Fibroblast of gingiva (primary cell): Measurements from ENCODE around the gene COL24A1.
"Not testable (repeated sequence)": the region's sequence is repeated elsewhere in the genome, so short reads cannot be mapped to it uniquely, and the experiment has no call there.

ENCODE experiments used
- DNase-seq: peaks from one replicate; pipeline ENCODE4 v3.0.0-alpha.2; 2011; ENCODE audit warnings: low read depth

Gene COL24A1

GRCh38 chr1:86072474-86072873 lies 84.1 kb downstream of the COL24A1 start:
- not testable (repeated sequence) for DNase-seq

- DNase-seq: not testable (repeated sequence)
These were observed 84.7 kb downstream of the COL24A1 start for GRCh38 chr1:86071870-86072269.

GRCh38 chr1:86069757-86070145 lies 86.8 kb downstream of the COL24A1 start:
- DNase-seq: peak; percentile 42

- DNase-seq: peak; percentile 14
These were observed 87.5 kb downstream of the COL24A1 start for GRCh38 chr1:86068841-86069756.

- peak; percentile 23 for DNase-seq
These were observed 88.3 kb downstream of the COL24A1 start for GRCh38 chr1:86068271-86068721.

GRCh38 chr1:86067626-86068025 lies 88.9 kb downstream of the COL24A1 start:
- no peak for DNase-seq

GRCh38 chr1:86064899-86065298 lies 91.7 kb downstream of the COL24A1 start:
- DNase-seq: no peak

GRCh38 chr1:86063721-86064120 lies 92.9 kb downstream of the COL24A1 start:
- no peak for DNase-seq

GRCh38 chr1:86062453-86062852 lies 94.1 kb downstream of the COL24A1 start:
- no peak for DNase-seq

- peak; percentile 16 for DNase-seq
These were observed 95.0 kb downstream of the COL24A1 start for GRCh38 chr1:86061551-86061990.

GRCh38 chr1:86054396-86054795 lies 102.2 kb downstream of the COL24A1 start:
- no peak for DNase-seq

- DNase-seq: no peak
These were observed 103.4 kb downstream of the COL24A1 start for GRCh38 chr1:86052948-86053698.

- no peak for DNase-seq
These were observed 121.5 kb downstream of the COL24A1 start for GRCh38 chr1:86035101-86035500.

GRCh38 chr1:86030180-86030579 lies 126.4 kb downstream of the COL24A1 start:
- no peak for DNase-seq

GRCh38 chr1:86018283-86018923 lies 138.2 kb downstream of the COL24A1 start:
- DNase-seq: peak; percentile 10

GRCh38 chr1:86016076-86016759 lies 140.4 kb downstream of the COL24A1 start:
- no peak for DNase-seq

- no peak for DNase-seq
These were observed 141.2 kb downstream of the COL24A1 start for GRCh38 chr1:86015375-86015774.

- DNase-seq: no peak
These were observed 156.0 kb downstream of the COL24A1 start for GRCh38 chr1:86000601-86001000.

GRCh38 chr1:85998105-85998855 lies 158.3 kb downstream of the COL24A1 start:
- DNase-seq: peak; percentile 49

GRCh38 chr1:85992791-85993190 lies 163.8 kb downstream of the COL24A1 start:
- DNase-seq: peak; percentile 48

- no peak for DNase-seq
These were observed 165.3 kb downstream of the COL24A1 start for GRCh38 chr1:85991261-85991660.
